ENCODE measurements around the gene NARS2.

GRCh38 chr11:78549624-78550409 is 24.8 kb downstream of the NARS2 start:
- TF ChIP-seq ZNF274 (IDR thresholded peaks at IDR 0.05; ENCODE audit: low read depth, low read length): no peak
- no peak for TF ChIP-seq YY1 (IDR thresholded peaks at IDR 0.05; ENCODE audit: insufficient read depth, insufficient read length)

All from NT2/D1 (cell line).